SU-DHL-6 (cell line): ENCODE measurements around the gene PHACTR3.

Experiments
- CTCF ChIP-seq: fragments of 200-600 bp; sonication (generic); IDR thresholded peaks from one replicate; pipeline ENCODE4 v1.5.1; 2017; ENCODE audit warnings: antibody characterized with exemption, mild to moderate bottlenecking, low read length, moderate library complexity; ENCODE audit not compliant: insufficient read depth, poor library complexity, severe bottlenecking
- EZH2phosphoT487 ChIP-seq: fragments of 200-600 bp; sonication (generic), shearing (Covaris generic); conservative IDR thresholded peaks from 2 replicates; pipeline ENCODE4 v1.6.1; 2018; ENCODE audit warnings: mild to moderate bottlenecking, antibody characterized with exemption, low read length, moderate library complexity, mixed read lengths

- TF ChIP-seq CTCF: no peak
- TF ChIP-seq EZH2phosphoT487: no peak
Observed at GRCh38 chr20:59567585-59568508, 36.5 kb upstream of the PHACTR3 start.
